Gastrocnemius medialis (tissue), 4 donors: Measurements from ENCODE around the gene IQGAP2. TPM values are rescaled to one million over a fixed set of nuclear protein-coding genes. Genes with fewer than 3 reads are reported as not detected.
A peak's percentile ranks its signal among the peaks of the same experiment; 100 is the strongest.

Experiments used
- ATAC-seq, 2 donors: fragments of 150-250 bp; one replicate each; pipeline ENCODE4 v1.9.1; 2016
- DNase-seq, 2 donors: peaks; one replicate each; pipeline ENCODE4 v3.0.0-alpha.2; 2019
- H3K27ac ChIP-seq, 4 donors: fragments of 200-600 bp; sonication (generic); 1 replicate in 1 of 4; 2 replicates in 3 of 4; pipeline ENCODE4 v1.5.1; 2016 to 2018; ENCODE audit warnings: mild to moderate bottlenecking in 2 of 4, moderate library complexity in 1 of 4
- H3K27me3 ChIP-seq, 3 donors: fragments of 200-600 bp; sonication (generic) in 2 of 3; 1 replicate in 1 of 3; 2 replicates in 2 of 3; pipeline versions ENCODE4 v1.5.1 to v1.6.0; 2016 to 2019; ENCODE audit warnings: mild to moderate bottlenecking in 1 of 3, moderate library complexity in 1 of 3
- H3K36me3 ChIP-seq, 2 donors: fragments of 200-600 bp; sonication (generic) in 1 of 2; one replicate each; pipeline ENCODE4 v1.5.1; 2017 to 2018
- H3K4me1 ChIP-seq, 2 donors: fragments of 200-600 bp; sonication (generic) in 1 of 2; one replicate each; pipeline ENCODE4 v1.5.1; 2016 to 2017; ENCODE audit warnings: mild to moderate bottlenecking in 2 of 2
- H3K4me3 ChIP-seq, 4 donors: fragments of 200-600 bp; sonication (generic) in 3 of 4; 1 replicate in 1 of 4; 2 replicates in 3 of 4; pipeline ENCODE4 v1.5.1; 2016 to 2019; ENCODE audit warnings: mild to moderate bottlenecking in 2 of 4
- H3K9me3 ChIP-seq, 3 donors: fragments of 200-600 bp; sonication (generic) in 2 of 3; 1 replicate in 1 of 3; 2 replicates in 2 of 3; pipeline ENCODE4 v1.5.1; 2016 to 2019
- POLR2A ChIP-seq, 2 donors: fragments of 450-650 bp; IDR thresholded peaks; one replicate each; pipeline ENCODE4 v1.6.1; 2017; ENCODE audit warnings: antibody characterized with exemption in 2 of 2, mild to moderate bottlenecking in 2 of 2, moderate library complexity in 2 of 2
- in situ Hi-C, 4 donors: fragments of 200-750 bp; cut with MboI; loops; one replicate each; pipeline versions ENCODE4 v1.15.0 to v1.8.0; 2017; ENCODE audit warnings: low sequenced_read_pairs in 4 of 4
- intact Hi-C: fragments of 100-400 bp; cut with DNase I; formaldehyde crosslinking; loops from one replicate; pipeline ENCODE4 v1.15.1; 2023; ENCODE audit warnings: low total_unique reads
- total RNA-seq, 4 donors: library from RNA; depleted of rRNA; stranded (reverse); fragments of >200 nt; gene quantifications; one replicate each; pipeline versions ENCODE4 v1.1.0 to v1.2.3, GENCODE V29; 2016
- TF ChIP-seq, protein P1 (sequence below), 5 experiments: fragments of 450-650 bp in 3 of 5; fragments of 200-600 bp in 2 of 5; sonication (generic) in 2 of 5; IDR thresholded peaks in 4 of 5; conservative IDR thresholded peaks in 1 of 5; 1 replicate in 4 of 5; 2 replicates in 1 of 5; pipeline ENCODE4 v1.5.1; 2016 to 2019; ENCODE audit warnings: antibody characterized with exemption in 5 of 5, mild to moderate bottlenecking in 3 of 5, moderate library complexity in 3 of 5

The IQGAP2 gene
- total RNA-seq, 4 donors from 2014 or later: 1.5 to 6.8 (median 2.5) TPM

DNA sequence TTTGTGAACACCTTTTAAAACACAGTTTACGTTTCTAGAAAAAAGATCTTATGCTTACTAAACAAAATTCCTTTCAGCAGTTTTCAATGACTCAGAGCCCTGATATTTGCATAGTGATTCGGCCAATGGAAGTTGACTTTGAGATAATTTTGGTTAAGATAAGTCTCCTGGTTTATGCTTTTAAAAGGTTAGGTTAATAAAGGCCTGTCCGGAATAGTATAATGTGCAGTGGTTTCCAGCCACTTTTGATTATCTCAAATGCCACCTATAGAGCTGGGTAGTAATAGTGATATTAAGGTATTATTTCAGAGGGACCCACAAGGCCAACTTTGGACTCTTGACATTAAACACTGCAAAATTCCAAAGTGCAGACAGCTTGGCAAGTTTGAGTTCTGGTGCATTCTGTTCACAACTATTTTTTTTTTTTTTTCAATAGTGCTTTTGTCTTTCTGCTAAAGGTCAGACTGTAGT, 134.0 kb downstream of the IQGAP2 start:
- H3K27ac ChIP-seq: no peak overlapping the region
- no peak overlapping the region for H3K4me3 ChIP-seq
- ATAC-seq: no peak
- intact Hi-C loops (no loop called here), in situ Hi-C loops (no loop called here)
- DNase-seq: no peak
- no peaks in the 10 kb centered on the region for H3K27me3 ChIP-seq
- H3K36me3 ChIP-seq: no peaks in the 10 kb centered on the region
- H3K4me1 ChIP-seq: no peaks in the 10 kb centered on the region
- TF ChIP-seq, protein P1, sequence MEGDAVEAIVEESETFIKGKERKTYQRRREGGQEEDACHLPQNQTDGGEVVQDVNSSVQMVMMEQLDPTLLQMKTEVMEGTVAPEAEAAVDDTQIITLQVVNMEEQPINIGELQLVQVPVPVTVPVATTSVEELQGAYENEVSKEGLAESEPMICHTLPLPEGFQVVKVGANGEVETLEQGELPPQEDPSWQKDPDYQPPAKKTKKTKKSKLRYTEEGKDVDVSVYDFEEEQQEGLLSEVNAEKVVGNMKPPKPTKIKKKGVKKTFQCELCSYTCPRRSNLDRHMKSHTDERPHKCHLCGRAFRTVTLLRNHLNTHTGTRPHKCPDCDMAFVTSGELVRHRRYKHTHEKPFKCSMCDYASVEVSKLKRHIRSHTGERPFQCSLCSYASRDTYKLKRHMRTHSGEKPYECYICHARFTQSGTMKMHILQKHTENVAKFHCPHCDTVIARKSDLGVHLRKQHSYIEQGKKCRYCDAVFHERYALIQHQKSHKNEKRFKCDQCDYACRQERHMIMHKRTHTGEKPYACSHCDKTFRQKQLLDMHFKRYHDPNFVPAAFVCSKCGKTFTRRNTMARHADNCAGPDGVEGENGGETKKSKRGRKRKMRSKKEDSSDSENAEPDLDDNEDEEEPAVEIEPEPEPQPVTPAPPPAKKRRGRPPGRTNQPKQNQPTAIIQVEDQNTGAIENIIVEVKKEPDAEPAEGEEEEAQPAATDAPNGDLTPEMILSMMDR (IDR thresholded peaks at IDR 0.05 in 4 of 5, conservative IDR thresholded peaks at IDR 0.05 in 1 of 5): no peak
- TF ChIP-seq POLR2A (IDR thresholded peaks at IDR 0.05): no peak
- no peaks in the 10 kb centered on the region for H3K9me3 ChIP-seq

GRCh38 chr5:76542241-76542640, 139.2 kb downstream of the IQGAP2 start:
- no peak for ATAC-seq
- H3K9me3 ChIP-seq: no peaks in the 10 kb centered on the region
- no peaks in the 10 kb centered on the region for H3K4me1 ChIP-seq
- no peak overlapping the region for H3K4me3 ChIP-seq
- no peaks in the 10 kb centered on the region for H3K36me3 ChIP-seq
- TF ChIP-seq POLR2A (IDR thresholded peaks at IDR 0.05): no peak
- TF ChIP-seq, protein P1 (IDR thresholded peaks at IDR 0.05 in 4 of 5, conservative IDR thresholded peaks at IDR 0.05 in 1 of 5): no peak
- in situ Hi-C loops: no loop called here
- H3K27ac ChIP-seq: no peak overlapping the region
- intact Hi-C loops: loop anchor here (5.0 kb wide), 1 partner anchor 325 kb away; no protein-coding TSS in a partner anchor
- no peak for DNase-seq
- no peaks in the 10 kb centered on the region for H3K27me3 ChIP-seq

GRCh38 chr5:76542887-76543690, 140.0 kb downstream of the IQGAP2 start:
- Histone ChIP-seq H3K4me1 (no peaks in the 10 kb centered on the region), H3K27me3 (no peaks in the 10 kb centered on the region), H3K9me3 (no peaks in the 10 kb centered on the region), H3K27ac (no peak overlapping the region), H3K4me3 (no peak overlapping the region), H3K36me3 (no peaks in the 10 kb centered on the region)
- intact Hi-C loops (loop anchor here (5.0 kb wide), 1 partner anchor 326 kb away; no protein-coding TSS in a partner anchor), in situ Hi-C loops (no loop called here)
- TF ChIP-seq POLR2A (IDR thresholded peaks at IDR 0.05): peak in 1 of 2 donors; percentile 14
- TF ChIP-seq, protein P1 (IDR thresholded peaks at IDR 0.05 in 4 of 5, conservative IDR thresholded peaks at IDR 0.05 in 1 of 5): no peak
- ATAC-seq (peak in 1 of 2 donors; percentile 15), DNase-seq (no peak)

- in situ Hi-C loops (no loop called here), intact Hi-C loops (loop anchor here (5.0 kb wide), 1 partner anchor 327 kb away; no protein-coding TSS in a partner anchor)
- ATAC-seq (no peak), DNase-seq (no peak)
- Histone ChIP-seq H3K4me1 (no peaks in the 10 kb centered on the region), H3K27ac (no peak overlapping the region), H3K9me3 (no peaks in the 10 kb centered on the region), H3K36me3 (no peaks in the 10 kb centered on the region), H3K27me3 (no peaks in the 10 kb centered on the region), H3K4me3 (no peak overlapping the region)
- no peak for TF ChIP-seq POLR2A (IDR thresholded peaks at IDR 0.05)
- TF ChIP-seq, protein P1 (IDR thresholded peaks at IDR 0.05 in 4 of 5, conservative IDR thresholded peaks at IDR 0.05 in 1 of 5): no peak
Measured at GRCh38 chr5:76544268-76544926, 141.3 kb downstream of the IQGAP2 start.
